A673 (cell line): ENCODE data around the gene GRM1. TPM values are rescaled to one million over a fixed set of nuclear protein-coding genes. Genes with fewer than 3 reads are reported as not detected.

ENCODE experiments used
- BruUV-seq: library from RNA; stranded (reverse); fragments of 400-500 nt; replicated peaks from 2 replicates; lab custom pipeline; 2021; lab: Mats Ljungman, UMichigan
- CTCF ChIA-PET: fragments of 300-600 bp; sonication (Branson Sonifier 250); formaldehyde crosslinking; loops from one replicate; lab custom pipeline; 2022; ENCODE audit warnings: antibody characterized with exemption; lab: Charles Lee
- POLR2A ChIA-PET: fragments of 300-600 bp; sonication (Branson Sonifier 250); formaldehyde crosslinking; loops from one replicate; lab custom pipeline; 2022; ENCODE audit warnings: antibody characterized with exemption; ENCODE audit not compliant: low non-redundant PET; lab: Charles Lee
- DNase-seq: peaks from one replicate; pipeline ENCODE4 v3.0.0-alpha.2; 2015; ENCODE audit warnings: low spot score
- H3K27ac ChIP-seq: fragments of 200-600 bp; sonication (generic); 2 replicates; pipeline ENCODE4 v1.5.1; 2016; ENCODE audit warnings: mixed run types, low read depth, mild to moderate bottlenecking, mixed read lengths, antibody characterized with exemption, low read length; ENCODE audit not compliant: poor library complexity, severe bottlenecking
- H3K27me3 ChIP-seq: fragments of 200-600 bp; sonication (generic); replicated peaks from 2 replicates; pipeline ENCODE4 v1.6.1; 2017; ENCODE audit warnings: mixed run types, low read depth, mild to moderate bottlenecking, mixed read lengths, antibody characterized with exemption, low read length; ENCODE audit not compliant: insufficient read depth, poor library complexity
- H3K36me3 ChIP-seq: fragments of 200-600 bp; sonication (generic); 2 replicates; pipeline ENCODE4 v1.6.1; 2016; ENCODE audit warnings: mixed run types, mild to moderate bottlenecking, mixed read lengths, antibody characterized with exemption, low read length; ENCODE audit not compliant: insufficient read depth, poor library complexity, severe bottlenecking
- H3K4me1 ChIP-seq: fragments of 200-600 bp; sonication (generic); 2 replicates; pipeline ENCODE4 v1.6.1; 2017; ENCODE audit warnings: mixed run types, mild to moderate bottlenecking, mixed read lengths, antibody characterized with exemption, low read length; ENCODE audit not compliant: insufficient read depth, poor library complexity, severe bottlenecking
- H3K4me3 ChIP-seq: fragments of 200-600 bp; sonication (generic); 2 replicates; pipeline ENCODE4 v1.5.1; 2016; ENCODE audit warnings: low read depth, mixed run types, mild to moderate bottlenecking, mixed read lengths, low read length; ENCODE audit not compliant: poor library complexity, severe bottlenecking
- H3K9me3 ChIP-seq: fragments of 200-600 bp; sonication (generic); 2 replicates; pipeline ENCODE4 v1.6.1; 2016; ENCODE audit warnings: mixed run types, low read depth, mild to moderate bottlenecking, mixed read lengths, antibody characterized with exemption, low read length; ENCODE audit not compliant: poor library complexity, severe bottlenecking
- CTCF ChIP-seq: fragments of 300-800, 200-600 bp; sonication (generic); conservative IDR thresholded peaks from 2 replicates; pipeline ENCODE4 v1.5.1; 2017; ENCODE audit warnings: low read depth, mild to moderate bottlenecking, antibody characterized with exemption, low read length, moderate library complexity, mixed read lengths
- EZH2 ChIP-seq: fragments of 200-600 bp; sonication (generic); IDR thresholded peaks from 2 replicates; pipeline ENCODE4 v1.6.1; 2017; ENCODE audit warnings: borderline replicate concordance, low read depth, mild to moderate bottlenecking, mixed read lengths, antibody characterized with exemption, low read length; ENCODE audit not compliant: poor library complexity, severe bottlenecking
- intact Hi-C: fragments of 100-400 bp; cut with micrococcal nuclease; formaldehyde crosslinking; loops from one replicate; pipeline ENCODE4 v1.10.0; 2022; ENCODE audit not compliant: unreplicated experiment
- total RNA-seq: library from RNA; stranded (reverse); gene quantifications from 2 replicates; pipeline ENCODE4 v1.2.3, GENCODE V29; 2021

Gene GRM1
- total RNA-seq, 1 experiment from 2014 or later: 0.11 TPM

GRCh38 chr6:146191612-146192011 lies 162.8 kb downstream of the GRM1 start:
- Histone ChIP-seq H3K27ac (no peak overlapping the region), H3K4me3 (no peak overlapping the region), H3K36me3 (no peaks in the 10 kb centered on the region), H3K27me3 (no peaks in the 10 kb centered on the region), H3K4me1 (no peaks in the 10 kb centered on the region), H3K9me3 (no peaks in the 10 kb centered on the region)
- no peak for TF ChIP-seq EZH2
- no peak for TF ChIP-seq CTCF
- intact Hi-C loops: no loop called here
- ChIA-PET POLR2A (no interaction called here), CTCF (no interaction called here)
- no TSS peak for BruUV-seq
- no peak for DNase-seq

- intact Hi-C loops: no loop called here
- BruUV-seq: no TSS peak
- CTCF ChIA-PET: no interaction called here
Observed at GRCh38 chr6:146194434-146194833, 165.6 kb downstream of the GRM1 start.

GRCh38 chr6:146200176-146200575 lies 171.3 kb downstream of the GRM1 start:
- CTCF ChIA-PET: no interaction called here
- no peaks in the 10 kb centered on the region for H3K36me3 ChIP-seq
- intact Hi-C loops: no loop called here
- POLR2A ChIA-PET: no interaction called here
- TF ChIP-seq CTCF (no peak), EZH2 (no peak)
- no peaks in the 10 kb centered on the region for H3K9me3 ChIP-seq
- H3K4me3 ChIP-seq: no peak overlapping the region
- BruUV-seq: no TSS peak
- no peak overlapping the region for H3K27ac ChIP-seq
- DNase-seq: peak; percentile 96
- no peaks in the 10 kb centered on the region for H3K27me3 ChIP-seq
- peaks cover 23% of the 10 kb centered on the region for H3K4me1 ChIP-seq

More at GRCh38 chr6:146194434-146194833, 165.6 kb downstream of the GRM1 start:
- Histone ChIP-seq H3K27ac (no peak overlapping the region), H3K27me3 (no peaks in the 10 kb centered on the region), H3K4me1 (peaks cover 7% of the 10 kb centered on the region), H3K4me3 (no peak overlapping the region), H3K36me3 (no peaks in the 10 kb centered on the region), H3K9me3 (no peaks in the 10 kb centered on the region)
- TF ChIP-seq CTCF (no peak), EZH2 (no peak)
- DNase-seq: no peak
- POLR2A ChIA-PET: interaction anchor here (0.6 kb wide), 1 partner anchor 150 kb away, joined by 3 read pairs; no protein-coding TSS in a partner anchor
